Mucosa of rectum (tissue), 2 donors: ENCODE data around the gene STX5.

Source experiments
- H3K27ac ChIP-seq, 2 donors: one replicate each; pipeline ENCODE4 v1.7.0; 2013; ENCODE audit warnings: inconsistent platforms in 2 of 2, low read depth in 2 of 2, low read length in 2 of 2
- H3K27me3 ChIP-seq, 2 donors: one replicate each; pipeline ENCODE4 v1.7.0; 2013; ENCODE audit warnings: low read length in 2 of 2; ENCODE audit not compliant: control insufficient read depth in 2 of 2, insufficient read depth in 2 of 2
- H3K36me3 ChIP-seq, 2 donors: one replicate each; pipeline ENCODE4 v1.7.0; 2013; ENCODE audit warnings: low read length in 2 of 2; ENCODE audit not compliant: control insufficient read depth in 2 of 2, insufficient read depth in 2 of 2
- H3K4me1 ChIP-seq, 2 donors: one replicate each; pipeline ENCODE4 v1.7.0; 2013; ENCODE audit warnings: low read length in 2 of 2, mild to moderate bottlenecking in 1 of 2; ENCODE audit not compliant: control insufficient read depth in 2 of 2, insufficient read depth in 2 of 2
- H3K4me3 ChIP-seq, 2 donors: one replicate each; pipeline ENCODE4 v1.7.0; 2013; ENCODE audit warnings: low read length in 2 of 2
- H3K9ac ChIP-seq, 2 donors: one replicate each; pipeline ENCODE4 v1.7.0; 2013; ENCODE audit warnings: low read length in 2 of 2, low read depth in 1 of 2, mild to moderate bottlenecking in 1 of 2
- H3K9me3 ChIP-seq, 2 donors: one replicate each; pipeline ENCODE4 v1.7.0; 2013; ENCODE audit warnings: low read length in 2 of 2; ENCODE audit not compliant: control insufficient read depth in 2 of 2
- donor health status: healthy.
- donor health status: Normal muscosa, but diverticular disease.

Gene STX5

DNA sequence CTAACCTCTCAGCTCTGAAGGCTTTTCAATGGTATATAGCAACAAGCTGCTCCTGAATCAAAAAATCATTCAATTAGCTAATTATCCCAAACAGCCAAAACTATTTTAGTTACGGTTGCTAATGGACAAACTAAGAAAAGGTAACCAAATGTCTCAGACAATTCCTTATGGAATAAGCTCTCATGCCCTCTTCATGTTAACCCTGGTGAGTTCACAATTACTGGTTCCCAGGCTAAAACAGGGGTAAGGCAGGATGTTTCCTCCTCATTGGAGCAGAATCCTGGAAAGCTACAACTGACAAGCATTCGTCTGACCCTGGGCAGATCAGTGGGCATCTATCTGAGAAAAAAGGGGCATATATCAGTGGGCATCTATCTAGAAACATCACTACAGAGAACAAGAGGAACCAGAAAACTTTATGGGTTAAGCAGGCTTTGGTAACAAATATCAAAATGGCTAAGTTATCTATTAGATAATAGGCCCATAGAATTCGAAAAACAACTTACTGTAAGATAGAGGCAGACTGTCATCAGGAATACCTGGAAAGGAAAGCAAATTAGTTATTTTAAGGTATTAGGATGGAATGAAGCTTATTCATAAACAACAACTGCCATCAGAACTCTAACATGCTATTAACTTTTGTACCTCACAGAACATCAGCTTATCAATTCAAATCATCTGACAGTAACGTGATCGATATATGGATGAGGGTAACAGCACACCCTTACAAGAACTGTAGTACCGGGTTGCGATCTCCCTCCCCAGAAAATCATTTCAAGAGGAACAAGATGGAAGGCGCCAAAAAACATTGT, 22.4 kb upstream of the STX5 start:
- Histone ChIP-seq H3K4me3 (peak overlapping the region; percentile 89 to 97), H3K9ac (peak overlapping the region; percentile 83 to 98), H3K36me3 (peaks cover 27 to 35% of the 10 kb centered on the region in 2 donors), H3K4me1 (peaks cover 24% of the 10 kb centered on the region in 2 donors), H3K27ac (peak overlapping the region in 1 of 2 donors; percentile 71), H3K9me3 (no peaks in the 10 kb centered on the region), H3K27me3 (no peaks in the 10 kb centered on the region)

- Histone ChIP-seq H3K4me1 (peaks cover 24% of the 10 kb centered on the region in 2 donors), H3K27ac (no peak overlapping the region), H3K9ac (peak overlapping the region; percentile 33 to 83), H3K36me3 (peaks cover 27 to 35% of the 10 kb centered on the region in 2 donors), H3K4me3 (peak overlapping the region; percentile 89 to 97), H3K9me3 (no peaks in the 10 kb centered on the region), H3K27me3 (no peaks in the 10 kb centered on the region)
Observed at GRCh38 chr11:62853279-62853965, 21.6 kb upstream of the STX5 start.

- no peak overlapping the region for H3K27ac ChIP-seq
- peaks cover 27 to 35% of the 10 kb centered on the region in 2 donors for H3K36me3 ChIP-seq
- no peaks in the 10 kb centered on the region for H3K27me3 ChIP-seq
- H3K9me3 ChIP-seq, result no peaks in the 10 kb centered on the region
- peak overlapping the region in 1 of 2 donors; percentile 3 for H3K4me3 ChIP-seq
- H3K9ac ChIP-seq, result no peak overlapping the region
- H3K4me1 ChIP-seq, result peaks cover 24% of the 10 kb centered on the region in 2 donors
Observed at GRCh38 chr11:62852523-62853188, 20.8 kb upstream of the STX5 start.

DNA sequence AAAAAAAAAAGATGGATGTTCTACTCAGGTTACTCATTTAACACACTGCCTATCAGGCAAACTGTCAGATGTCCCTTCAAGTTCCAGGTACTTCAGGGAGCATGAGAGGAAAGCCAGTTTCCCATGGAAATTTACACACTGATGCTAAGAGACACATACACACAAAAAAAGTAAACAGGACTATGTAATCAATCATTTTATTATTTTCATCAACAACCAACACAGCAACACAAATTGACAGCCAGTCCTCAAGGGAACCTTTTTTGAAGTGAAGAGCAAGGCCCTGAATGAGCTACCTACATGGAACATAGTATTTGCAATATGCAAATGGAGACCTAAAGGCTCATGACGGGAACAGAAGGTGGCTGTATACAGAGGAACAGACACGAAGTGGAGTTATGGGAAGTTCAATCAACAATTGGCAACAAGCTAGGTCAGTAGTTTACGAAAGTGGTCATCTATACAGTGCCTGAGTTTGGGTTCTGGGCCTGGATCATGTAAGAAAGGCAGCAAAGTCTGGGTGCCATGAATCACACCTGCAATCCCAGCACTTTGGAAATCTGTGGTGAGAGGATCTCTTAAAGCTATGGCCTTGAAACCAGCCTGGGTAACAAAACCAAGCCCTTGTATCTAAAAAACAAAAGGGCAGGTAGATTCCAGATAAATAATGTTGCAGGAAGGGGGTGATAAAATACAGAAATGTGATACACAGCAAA, 20.1 kb upstream of the STX5 start:
- Histone ChIP-seq H3K9me3 (no peaks in the 10 kb centered on the region), H3K4me3 (no peak overlapping the region), H3K27me3 (no peaks in the 10 kb centered on the region), H3K36me3 (peaks cover 27 to 35% of the 10 kb centered on the region in 2 donors), H3K4me1 (peaks cover 24% of the 10 kb centered on the region in 2 donors), H3K9ac (no peak overlapping the region), H3K27ac (no peak overlapping the region)

- Histone ChIP-seq H3K36me3 (peaks cover 27 to 35% of the 10 kb centered on the region in 2 donors), H3K9me3 (no peaks in the 10 kb centered on the region), H3K27ac (no peak overlapping the region), H3K4me1 (peaks cover 20 to 21% of the 10 kb centered on the region in 2 donors), H3K27me3 (no peaks in the 10 kb centered on the region), H3K9ac (no peak overlapping the region), H3K4me3 (no peak overlapping the region)
Observed at GRCh38 chr11:62850911-62851806, 19.3 kb upstream of the STX5 start.

GRCh38 chr11:62847767-62848314, 16.0 kb upstream of the STX5 start:
- Histone ChIP-seq H3K27me3 (no peaks in the 10 kb centered on the region), H3K27ac (no peak overlapping the region), H3K9me3 (no peaks in the 10 kb centered on the region), H3K9ac (no peak overlapping the region), H3K36me3 (peaks cover 13 to 17% of the 10 kb centered on the region in 2 donors), H3K4me3 (no peak overlapping the region), H3K4me1 (peaks cover 0 to 4% of the 10 kb centered on the region in 2 donors)

DNA sequence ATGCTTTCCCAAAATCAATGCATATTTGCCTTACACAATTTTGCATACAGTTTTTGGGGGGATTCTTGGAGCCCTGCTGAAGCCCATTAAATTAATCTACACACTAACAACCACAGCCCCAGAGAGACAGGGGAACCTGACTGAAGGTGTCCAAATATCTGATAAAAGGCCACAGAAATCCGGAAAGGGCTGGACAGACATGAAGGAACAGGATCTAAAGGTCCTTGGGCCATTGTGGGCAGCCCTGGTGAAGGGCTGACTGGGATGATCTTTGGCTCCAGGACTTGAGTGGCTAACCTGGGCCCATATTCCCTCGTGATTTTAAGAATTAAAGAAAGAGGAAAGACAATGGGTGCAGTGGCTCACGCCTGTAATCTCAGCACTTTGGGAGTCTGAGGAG, 14.3 kb upstream of the STX5 start:
- H3K9ac ChIP-seq, result no peak overlapping the region
- H3K4me1 ChIP-seq, result peaks cover 5 to 7% of the 10 kb centered on the region in 2 donors
- peaks cover 0 to under 1% of the 10 kb centered on the region in 2 donors for H3K36me3 ChIP-seq
- no peak overlapping the region for H3K4me3 ChIP-seq
- no peaks in the 10 kb centered on the region for H3K9me3 ChIP-seq
- H3K27me3 ChIP-seq, result no peaks in the 10 kb centered on the region
- H3K27ac ChIP-seq, result no peak overlapping the region

- H3K27ac ChIP-seq, result no peak overlapping the region
- no peaks in the 10 kb centered on the region for H3K9me3 ChIP-seq
Observed at GRCh38 chr11:62844154-62844553, 12.3 kb upstream of the STX5 start.

DNA sequence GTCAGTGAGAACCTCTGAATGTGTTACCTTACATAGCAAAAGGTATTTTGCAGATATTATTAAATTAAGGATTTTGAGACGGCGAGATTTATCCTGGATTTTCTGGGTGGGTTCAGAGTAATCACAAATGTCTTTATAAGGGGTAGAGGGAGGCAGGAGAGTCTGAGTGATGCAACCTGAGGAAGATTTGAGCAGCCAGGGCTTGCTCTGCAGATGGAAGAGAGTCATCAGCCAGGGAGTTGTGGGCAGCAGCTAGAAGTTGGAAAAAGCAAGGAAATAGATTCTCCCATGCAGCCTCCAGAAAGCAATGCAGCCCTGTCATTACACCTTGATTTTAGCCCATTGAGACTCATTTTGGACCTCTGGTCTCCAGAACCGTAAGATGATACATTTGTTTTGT, 11.6 kb upstream of the STX5 start:
- no peaks in the 10 kb centered on the region for H3K36me3 ChIP-seq
- no peak overlapping the region for H3K27ac ChIP-seq
- H3K4me1 ChIP-seq, result peaks cover 14 to 15% of the 10 kb centered on the region in 2 donors
- H3K4me3 ChIP-seq, result no peak overlapping the region
- H3K27me3 ChIP-seq, result no peaks in the 10 kb centered on the region
- no peaks in the 10 kb centered on the region for H3K9me3 ChIP-seq
- no peak overlapping the region for H3K9ac ChIP-seq

More at GRCh38 chr11:62844154-62844553, 12.3 kb upstream of the STX5 start:
- peaks cover 8 to 9% of the 10 kb centered on the region in 2 donors for H3K4me1 ChIP-seq
- no peak overlapping the region for H3K9ac ChIP-seq
- no peak overlapping the region for H3K4me3 ChIP-seq
- H3K27me3 ChIP-seq, result no peaks in the 10 kb centered on the region
- no peaks in the 10 kb centered on the region for H3K36me3 ChIP-seq
